HG03558 (cell line): ENCODE measurements around the gene EPB41.

Experiments used
- ATAC-seq: cut with Tn5 transposase; IDR thresholded peaks from one replicate; pipeline ENCODE4 v1.9.1; 2021; ENCODE audit warnings: moderate number of reproducible peaks; ENCODE audit not compliant: unreplicated experiment; ENCODE audit errors: extremely low read depth

EPB41 gene

GRCh38 chr1:28971980-28972771, 57.8 kb downstream of the EPB41 start:
- ATAC-seq, result no peak

DNA sequence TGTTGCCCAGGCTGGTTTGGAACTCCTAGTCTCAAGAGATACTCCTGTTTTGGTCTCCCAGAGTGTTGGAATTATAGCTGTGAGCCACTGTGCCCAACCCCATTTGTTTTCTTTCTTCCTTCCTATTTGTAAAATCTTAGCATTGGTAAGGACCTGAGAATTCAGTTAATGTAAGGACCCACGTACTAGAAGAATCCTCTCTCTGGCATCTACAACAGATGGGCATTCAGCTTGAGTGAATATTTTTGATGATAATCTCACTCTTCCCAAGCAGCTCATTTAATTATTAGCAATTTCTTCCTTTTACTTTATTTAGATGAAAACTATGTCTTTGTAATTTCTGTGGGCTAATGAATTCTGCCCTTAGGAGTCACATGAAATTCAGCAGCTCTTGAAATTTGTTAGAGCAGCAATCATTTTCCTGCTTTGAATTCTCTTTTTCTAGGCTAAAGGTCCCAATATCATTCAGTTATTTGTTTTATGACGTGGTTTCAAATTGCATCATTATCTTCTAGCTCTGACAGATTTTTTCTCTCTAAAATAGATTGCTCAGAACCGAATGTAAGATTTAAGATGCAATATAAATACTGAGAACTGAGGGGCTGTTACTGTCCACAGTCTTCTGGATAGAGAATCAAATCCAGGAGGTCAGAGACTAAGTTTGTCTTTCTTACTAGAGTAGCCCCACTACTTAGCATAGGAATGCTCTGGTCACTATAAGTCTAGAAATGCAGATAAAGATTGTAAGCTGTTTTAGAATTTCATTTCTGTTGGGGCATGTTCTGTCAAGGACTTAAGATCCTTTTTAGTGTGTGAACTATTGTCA, 59.4 kb downstream of the EPB41 start:
- ATAC-seq, result no peak

DNA sequence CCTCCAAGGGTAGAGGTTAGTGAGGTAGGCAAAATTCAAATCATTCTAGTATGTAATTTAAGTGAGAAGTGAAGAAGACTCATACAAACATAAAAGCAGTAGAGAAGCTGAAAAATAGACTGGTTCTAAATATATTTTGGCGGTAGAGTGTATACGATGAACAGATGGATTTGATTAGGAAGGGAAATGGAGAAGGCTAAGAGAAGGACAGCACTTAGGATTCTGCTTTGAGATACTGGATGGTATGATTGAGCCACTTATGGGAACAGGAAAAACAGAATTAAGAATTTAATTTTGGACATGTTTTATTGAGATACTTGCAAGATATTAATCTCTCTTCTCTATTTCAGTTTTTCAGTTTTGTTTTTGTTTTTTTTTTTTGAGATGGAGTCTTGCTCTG, 60.1 kb downstream of the EPB41 start:
- no peak for ATAC-seq

- no peak for ATAC-seq
Measured at GRCh38 chr1:28976248-28976647, 61.9 kb downstream of the EPB41 start.

DNA sequence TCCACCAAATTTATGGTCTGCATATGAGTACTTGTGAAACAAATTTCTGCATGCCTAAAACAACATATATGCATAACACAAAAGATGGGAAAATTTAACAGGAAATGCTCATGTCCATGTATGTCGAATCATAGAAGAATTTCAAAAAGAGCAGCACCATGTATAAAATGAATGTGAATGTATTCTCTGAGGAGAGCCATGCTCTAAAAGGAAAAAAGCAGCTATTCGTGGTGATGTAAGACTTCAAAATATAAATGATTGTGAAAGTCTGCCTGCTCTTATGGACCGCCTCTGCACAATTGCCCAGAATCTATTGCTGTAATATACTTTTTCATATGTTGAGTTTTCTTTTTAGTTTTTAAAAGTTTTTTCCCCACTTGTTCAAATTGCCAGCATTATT, 66.8 kb downstream of the EPB41 start:
- ATAC-seq, result no peak

- no peak for ATAC-seq
Measured at GRCh38 chr1:28982198-28982597, 67.8 kb downstream of the EPB41 start.

GRCh38 chr1:28983091-28983490, 68.7 kb downstream of the EPB41 start:
- no peak for ATAC-seq

GRCh38 chr1:28983509-28984310, 69.3 kb downstream of the EPB41 start:
- no peak for ATAC-seq

- no peak for ATAC-seq
Measured at GRCh38 chr1:28984311-28984684, 69.9 kb downstream of the EPB41 start.

- no peak for ATAC-seq
Measured at GRCh38 chr1:28985427-28985826, 71.1 kb downstream of the EPB41 start.

DNA sequence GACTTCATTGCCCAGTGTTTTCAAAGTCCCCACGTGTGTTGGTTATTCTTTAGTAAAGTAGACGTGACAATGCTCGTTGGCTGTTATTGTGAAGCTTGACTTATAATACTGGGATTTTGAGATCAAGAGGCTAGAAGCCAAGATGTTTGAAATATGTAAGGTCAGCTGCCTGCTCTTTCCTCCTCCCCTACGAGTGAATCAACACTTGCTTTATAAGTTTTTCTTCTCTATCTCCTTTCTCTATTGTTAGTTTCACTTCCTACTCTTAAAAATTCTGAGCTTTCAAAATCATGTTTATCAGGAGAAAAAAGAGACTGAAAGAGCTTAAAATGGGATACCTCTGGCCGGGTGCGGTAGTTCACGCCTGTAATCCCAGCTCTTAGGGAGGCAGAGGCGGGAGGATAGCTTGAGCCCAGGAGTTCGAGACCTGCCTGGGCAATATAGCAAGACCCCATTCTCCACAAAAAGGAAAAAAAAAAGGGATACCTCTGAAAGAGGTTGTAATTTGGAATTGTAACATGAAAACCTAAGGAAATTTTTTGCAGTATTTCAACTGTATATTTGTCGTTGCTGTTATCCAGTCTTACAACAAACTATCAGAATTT, 72.0 kb downstream of the EPB41 start:
- no peak for ATAC-seq

GRCh38 chr1:29002792-29003191, 88.4 kb downstream of the EPB41 start:
- ATAC-seq, result no peak

DNA sequence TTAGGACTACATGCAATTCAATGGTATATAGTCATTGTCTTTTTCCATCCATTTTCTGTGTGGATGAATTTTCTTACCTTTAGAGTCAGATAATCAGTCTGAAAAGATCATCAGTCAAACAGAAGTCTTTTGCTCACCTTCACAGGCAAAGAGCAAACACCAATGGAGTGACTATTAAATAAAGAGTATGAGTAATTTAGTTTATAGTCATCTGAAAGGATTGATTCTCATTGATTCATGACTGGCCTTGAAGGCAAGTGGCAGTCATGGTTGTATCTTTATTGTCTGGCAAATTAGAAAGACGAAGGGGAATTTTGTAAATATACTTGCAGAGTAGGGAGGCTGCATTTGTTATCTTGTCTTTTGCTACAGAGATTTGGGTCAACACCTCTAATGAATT, 89.9 kb downstream of the EPB41 start:
- ATAC-seq, result no peak

- ATAC-seq, result no peak
Measured at GRCh38 chr1:29004798-29005197, 90.4 kb downstream of the EPB41 start.

- no peak for ATAC-seq
Measured at GRCh38 chr1:29011775-29012174, 97.4 kb downstream of the EPB41 start.

DNA sequence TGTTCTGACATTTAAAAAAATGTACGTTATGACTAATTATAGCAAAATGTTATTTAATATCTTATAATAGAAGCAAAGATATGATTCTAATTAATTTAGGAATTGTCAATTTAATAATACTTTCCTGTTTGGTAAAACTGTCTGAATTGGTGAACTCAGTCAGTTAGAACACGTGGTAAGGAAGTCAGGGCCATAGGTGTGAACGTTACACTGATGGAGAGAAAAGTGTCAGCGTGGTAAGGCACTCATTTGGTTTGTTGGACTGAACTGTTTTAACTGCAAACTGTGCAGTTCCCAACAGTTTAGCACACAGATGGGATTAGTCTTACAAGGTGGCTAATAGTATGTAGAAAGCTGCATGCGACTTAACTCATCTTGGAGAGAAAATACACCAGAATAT, 102.9 kb downstream of the EPB41 start:
- no peak for ATAC-seq

GRCh38 chr1:29017975-29018712, 103.8 kb downstream of the EPB41 start:
- ATAC-seq, result no peak

- no peak for ATAC-seq
Measured at GRCh38 chr1:29022620-29023019, 108.3 kb downstream of the EPB41 start.

- ATAC-seq, result no peak
Measured at GRCh38 chr1:29029667-29030066, 115.3 kb downstream of the EPB41 start.

DNA sequence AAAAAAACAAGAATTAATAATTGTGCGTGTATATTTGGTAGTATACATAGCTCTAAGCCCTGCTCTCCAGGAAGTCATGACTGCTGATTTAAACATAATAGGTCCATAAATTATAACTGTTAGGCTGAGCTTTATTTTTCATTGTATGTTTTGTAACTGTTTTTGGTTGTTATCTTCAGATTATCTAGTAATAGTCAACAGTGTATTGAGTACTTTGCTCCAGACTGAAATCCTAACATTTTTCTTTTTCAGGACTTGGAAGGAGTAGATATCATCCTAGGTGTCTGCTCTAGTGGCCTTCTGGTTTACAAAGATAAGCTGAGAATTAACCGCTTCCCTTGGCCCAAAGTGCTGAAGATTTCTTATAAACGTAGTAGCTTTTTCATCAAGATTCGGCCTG, 118.5 kb downstream of the EPB41 start:
- ATAC-seq, result no peak
